Endodermal cell (in vitro differentiated cells): Measurements from ENCODE around the gene ACSM6. TPM values are rescaled to one million over a fixed set of nuclear protein-coding genes. Genes with fewer than 3 reads are reported as not detected.

ENCODE experiments used
- DNase-seq: peaks from one replicate; pipeline ENCODE4 v3.0.0-alpha.2; 2017
- H3K27ac ChIP-seq: 2 replicates; pipeline ENCODE4 v1.5.1; 2013; ENCODE audit warnings: mild to moderate bottlenecking, low read depth, low read length, moderate library complexity
- H3K27me3 ChIP-seq: 2 replicates; pipeline ENCODE4 v1.6.1; 2013; ENCODE audit warnings: mild to moderate bottlenecking, low read length, moderate library complexity; ENCODE audit not compliant: insufficient read depth, control insufficient read depth, poor library complexity, severe bottlenecking
- H3K36me3 ChIP-seq: 2 replicates; pipeline ENCODE4 v1.7.0; 2013; ENCODE audit warnings: mild to moderate bottlenecking, low read length, moderate library complexity; ENCODE audit not compliant: control insufficient read depth, insufficient read depth
- H3K4me1 ChIP-seq: one replicate; pipeline ENCODE4 v1.7.0; 2013; ENCODE audit warnings: low read length; ENCODE audit not compliant: control insufficient read depth, insufficient read depth
- H3K4me3 ChIP-seq: 2 replicates; pipeline ENCODE4 v1.5.1; 2013; ENCODE audit warnings: mild to moderate bottlenecking, low read length, moderate library complexity
- H3K9ac ChIP-seq: 2 replicates; pipeline ENCODE4 v1.6.1; 2013; ENCODE audit warnings: mild to moderate bottlenecking, low read length, moderate library complexity; ENCODE audit not compliant: poor library complexity, severe bottlenecking; ENCODE audit errors: extremely low read depth
- H3K9me3 ChIP-seq: 2 replicates; pipeline ENCODE4 v1.6.1; 2013; ENCODE audit warnings: mild to moderate bottlenecking, low read length, moderate library complexity; ENCODE audit not compliant: control insufficient read depth
- H3K27ac Mint-ChIP-seq: 2 replicates; pipeline ENCODE4 v1.8.0; 2020; ENCODE audit warnings: mixed read lengths
- H3K27me3 Mint-ChIP-seq: 2 replicates; pipeline ENCODE4 v1.8.0; 2021; ENCODE audit warnings: mild to moderate bottlenecking, mixed read lengths; ENCODE audit not compliant: insufficient read depth
- H3K36me3 Mint-ChIP-seq: 2 replicates; pipeline ENCODE4 v1.8.0; 2020; ENCODE audit warnings: low read depth, mixed read lengths
- H3K4me1 Mint-ChIP-seq: 2 replicates; pipeline ENCODE4 v1.8.0; 2020; ENCODE audit warnings: mixed read lengths
- H3K4me3 Mint-ChIP-seq: 2 replicates; pipeline ENCODE4 v1.8.0; 2020; ENCODE audit warnings: mild to moderate bottlenecking, moderate library complexity, mixed read lengths
- H3K9me3 Mint-ChIP-seq: 2 replicates; pipeline ENCODE4 v1.8.0; 2020; ENCODE audit warnings: mild to moderate bottlenecking, mixed read lengths
- CTCF ChIP-seq: fragments of 200-600 bp; sonication (generic); conservative IDR thresholded peaks from 2 replicates; pipeline ENCODE4 v1.5.0; 2021; ENCODE audit warnings: antibody characterized with exemption, mild to moderate bottlenecking
- WGBS, 2 experiments: methylation state at CpG; one replicate each; pipeline versions ENCODE4 v1.1.5 to v1.1.7; 2013; ENCODE audit warnings: missing lambda C conversion rate in 2 of 2, mixed read lengths in 1 of 2; ENCODE audit not compliant: insufficient coverage in 1 of 2, insufficient read length in 1 of 2; 5-methylcytosine and 5-hydroxymethylcytosine counted together
- total RNA-seq, 2 donors: library from RNA; stranded (reverse); fragmentation: NEBNext Ultra II Directional in 1 of 2; extraction: Animal tissue kit (Norgen Biotek cat#: 25700) in 1 of 2; gene quantifications; 2 replicates in 1 of 2; 3 replicates in 1 of 2; pipeline ENCODE4 v1.2.1, GENCODE V29; 2021

ACSM6 gene
- total RNA-seq, 2 donors from 2014 or later: not detected

DNA sequence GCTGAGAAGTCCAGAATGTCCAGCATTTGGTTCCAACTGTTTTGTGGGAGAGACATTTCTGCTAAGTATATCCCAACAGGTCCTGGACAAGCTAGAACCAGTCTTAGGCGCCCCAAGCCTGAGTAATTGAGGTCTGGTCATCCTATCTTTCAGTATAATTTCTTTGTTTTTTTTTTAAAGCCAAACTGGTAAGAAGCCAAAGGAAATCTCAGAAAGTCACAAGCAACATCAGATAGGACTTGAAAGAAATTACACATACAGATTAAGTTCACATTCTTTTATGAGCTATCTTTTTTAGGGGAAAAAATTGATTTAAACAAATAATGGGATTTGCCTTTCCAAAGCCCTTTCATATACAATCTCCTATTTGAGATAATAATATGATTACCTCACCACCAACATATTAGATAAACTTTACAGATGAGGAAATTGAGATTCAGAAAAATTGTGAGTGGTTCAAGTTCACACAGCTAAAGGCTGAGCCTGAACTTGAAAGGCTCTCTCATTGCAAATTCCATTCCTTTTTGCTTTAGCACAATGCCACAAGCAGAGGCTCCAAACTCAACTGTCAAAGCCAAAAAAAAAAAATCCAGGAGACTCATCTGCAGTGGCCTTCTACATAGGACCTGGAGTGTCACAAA, 81.8 kb downstream of the ACSM6 start:
- H3K36me3 ChIP-seq: peaks cover 68% of the 10 kb centered on the region
- Mint-ChIP-seq H3K9me3 (peaks cover 4% of the 10 kb centered on the region), H3K27me3 (no peaks in the 10 kb centered on the region), H3K4me1 (peaks cover 52% of the 10 kb centered on the region), H3K36me3 (peaks cover 17% of the 10 kb centered on the region), H3K4me3 (no peak overlapping the region), H3K27ac (no peak overlapping the region)
- WGBS, 2 experiments: 100% methylated on average over 1 of the region's 1 CpG
- no peak for DNase-seq
- TF ChIP-seq CTCF: no peak
- H3K9ac ChIP-seq: no peak overlapping the region
- peaks cover 7% of the 10 kb centered on the region for H3K9me3 ChIP-seq
- no peak overlapping the region for H3K4me3 ChIP-seq
- H3K27ac ChIP-seq: no peak overlapping the region
- no peaks in the 10 kb centered on the region for H3K27me3 ChIP-seq
- peaks cover 23% of the 10 kb centered on the region for H3K4me1 ChIP-seq

- peaks cover 4% of the 10 kb centered on the region for H3K9me3 Mint-ChIP-seq
- peaks cover 69% of the 10 kb centered on the region for H3K36me3 ChIP-seq
- peaks cover 23% of the 10 kb centered on the region for H3K4me1 ChIP-seq
- H3K27me3 Mint-ChIP-seq: no peaks in the 10 kb centered on the region
- WGBS, 2 experiments: 92 to 94% methylated on average over 6 to 8 of the region's 8 CpGs
- no peak for TF ChIP-seq CTCF
- no peak for DNase-seq
- peaks cover 16% of the 10 kb centered on the region for H3K36me3 Mint-ChIP-seq
- no peak overlapping the region for H3K4me3 ChIP-seq
- H3K27ac Mint-ChIP-seq: no peak overlapping the region
- peaks cover 56% of the 10 kb centered on the region for H3K4me1 Mint-ChIP-seq
- H3K27ac ChIP-seq: no peak overlapping the region
- no peak overlapping the region for H3K4me3 Mint-ChIP-seq
- no peak overlapping the region for H3K9ac ChIP-seq
- H3K27me3 ChIP-seq: no peaks in the 10 kb centered on the region
- H3K9me3 ChIP-seq: peaks cover 7% of the 10 kb centered on the region
Observed at GRCh38 chr10:95276367-95277200, 82.5 kb downstream of the ACSM6 start.

DNA sequence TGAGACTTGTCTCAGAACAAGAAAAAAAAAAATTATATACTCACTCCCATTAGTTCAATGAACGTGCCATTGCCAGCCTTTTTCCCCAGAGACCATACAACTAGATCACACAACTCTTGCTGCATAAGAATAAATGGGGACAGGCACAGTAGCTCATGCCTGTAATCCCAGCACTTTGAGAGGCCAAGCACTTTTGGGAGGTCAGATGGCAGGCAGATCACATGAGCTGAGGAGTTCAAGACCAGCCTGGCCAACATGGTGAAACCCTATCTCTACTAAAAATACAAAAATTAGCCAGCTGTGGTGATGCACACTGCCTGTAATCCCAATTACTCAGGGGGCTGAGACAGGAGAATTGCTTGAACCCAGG, 83.1 kb downstream of the ACSM6 start:
- Mint-ChIP-seq H3K27ac (no peak overlapping the region), H3K4me3 (no peak overlapping the region), H3K4me1 (peaks cover 62% of the 10 kb centered on the region), H3K36me3 (peaks cover 14% of the 10 kb centered on the region), H3K9me3 (peaks cover 4% of the 10 kb centered on the region), H3K27me3 (no peaks in the 10 kb centered on the region)
- TF ChIP-seq CTCF: no peak
- Histone ChIP-seq H3K27me3 (no peaks in the 10 kb centered on the region), H3K27ac (no peak overlapping the region), H3K4me1 (peaks cover 26% of the 10 kb centered on the region), H3K36me3 (peaks cover 69% of the 10 kb centered on the region), H3K9ac (no peak overlapping the region), H3K4me3 (no peak overlapping the region), H3K9me3 (peaks cover 7% of the 10 kb centered on the region)
- DNase-seq: no peak
- 88% methylated on average over 1 of the region's 1 CpG; no CpG with 5 or more reads in 1 of the 2 experiments for WGBS, 2 experiments
